CD4-positive, alpha-beta T cell (primary cell): ENCODE measurements around the gene FBXL13. TPM values are rescaled to one million over a fixed set of nuclear protein-coding genes. Genes with fewer than 3 reads are reported as not detected.

Experiments used
- ATAC-seq: fragments of 200-7000 bp; cut with Tn5 transposase; one replicate; pipeline ENCODE4 v1.10.0; 2022; ENCODE audit warnings: mild to moderate bottlenecking; ENCODE audit not compliant: poor library complexity
- CTCF ChIA-PET: fragments of 350-600 bp; sonication (Branson Sonifier 250); formaldehyde crosslinking; loops from one replicate; lab custom pipeline; 2021; ENCODE audit warnings: antibody characterized with exemption, inconsistent platforms; lab: Charles Lee
- POLR2A ChIA-PET: fragments of 350-600 bp; sonication (Branson Sonifier 250); formaldehyde crosslinking; loops from one replicate; lab custom pipeline; 2021; ENCODE audit warnings: antibody characterized with exemption, inconsistent platforms; lab: Charles Lee
- DNase-seq, 14 experiments: peaks; one replicate each; pipeline ENCODE4 v3.0.0-alpha.2; 2013 to 2020; ENCODE audit warnings: mixed read lengths in 2 of 14
- H3K27ac ChIP-seq, 2 donors: one replicate each; pipeline versions ENCODE4 v1.5.1 to v1.7.0; 2013; ENCODE audit warnings: low read length in 2 of 2, low read depth in 1 of 2, mild to moderate bottlenecking in 1 of 2
- H3K27me3 ChIP-seq, 2 experiments: 1 replicate in 1 of 2; 2 replicates in 1 of 2; pipeline versions ENCODE4 v1.6.1 to v1.7.0; 2013; ENCODE audit warnings: low read length in 2 of 2, control low read depth in 1 of 2, mild to moderate bottlenecking in 1 of 2, moderate library complexity in 1 of 2; ENCODE audit not compliant: insufficient read depth in 2 of 2, control insufficient read depth in 1 of 2
- H3K36me3 ChIP-seq: one replicate; pipeline ENCODE4 v1.6.1; 2013; ENCODE audit warnings: low read length, control low read depth; ENCODE audit not compliant: insufficient read depth
- H3K4me1 ChIP-seq: one replicate; pipeline ENCODE4 v1.6.1; 2013; ENCODE audit warnings: low read length, control low read depth; ENCODE audit not compliant: insufficient read depth
- H3K4me3 ChIP-seq: one replicate; pipeline ENCODE4 v1.5.1; 2013; ENCODE audit warnings: mild to moderate bottlenecking, low read length, moderate library complexity
- H3K9me3 ChIP-seq, 2 experiments: 1 replicate in 1 of 2; 2 replicates in 1 of 2; pipeline versions ENCODE4 v1.6.1 to v1.7.0; 2013; ENCODE audit warnings: low read length in 2 of 2, mild to moderate bottlenecking in 2 of 2, control low read depth in 1 of 2, moderate library complexity in 1 of 2; ENCODE audit not compliant: control insufficient read depth in 1 of 2, insufficient read depth in 1 of 2
- H3K27ac Mint-ChIP-seq: one replicate; pipeline ENCODE4 v1.8.0; 2020; ENCODE audit warnings: mixed read lengths
- H3K27me3 Mint-ChIP-seq: one replicate; pipeline ENCODE4 v1.8.0; 2021; ENCODE audit warnings: mixed read lengths
- H3K36me3 Mint-ChIP-seq: one replicate; pipeline ENCODE4 v1.8.0; 2021; ENCODE audit warnings: low read depth, mixed read lengths
- H3K4me1 Mint-ChIP-seq: one replicate; pipeline ENCODE4 v1.8.0; 2021; ENCODE audit warnings: low read depth, mixed read lengths
- H3K4me3 Mint-ChIP-seq: one replicate; pipeline ENCODE4 v1.8.0; 2020; ENCODE audit warnings: mild to moderate bottlenecking, mixed read lengths
- H3K9me3 Mint-ChIP-seq: one replicate; pipeline ENCODE4 v1.8.0; 2020; ENCODE audit warnings: mixed read lengths
- intact Hi-C, 2 experiments: fragments of 100-400 bp; cut with DNase I in 1 of 2; cut with micrococcal nuclease in 1 of 2; formaldehyde crosslinking; loops; one replicate each; pipeline versions ENCODE4 v1.15.1 to v1.9.0; 2023 to 2025; cut with DNase I, micrococcal nuclease
- total RNA-seq, 174 experiments: library from RNA in 2 of 174; stranded (reverse) in 2 of 174; gene quantifications; one replicate each; pipeline ENCODE4 v1.2.3 and lab custom pipeline; 2021 to 2026
- TF ChIP-seq, protein P1 (sequence below): fragments of 200-600 bp; IDR thresholded peaks from one replicate; pipeline ENCODE4 v1.8.0; 2022; ENCODE audit warnings: antibody characterized with exemption, mild to moderate bottlenecking

Gene FBXL13
- total RNA-seq, 2 experiments from 2014 or later = 0.89 to 1.4 TPM

DNA sequence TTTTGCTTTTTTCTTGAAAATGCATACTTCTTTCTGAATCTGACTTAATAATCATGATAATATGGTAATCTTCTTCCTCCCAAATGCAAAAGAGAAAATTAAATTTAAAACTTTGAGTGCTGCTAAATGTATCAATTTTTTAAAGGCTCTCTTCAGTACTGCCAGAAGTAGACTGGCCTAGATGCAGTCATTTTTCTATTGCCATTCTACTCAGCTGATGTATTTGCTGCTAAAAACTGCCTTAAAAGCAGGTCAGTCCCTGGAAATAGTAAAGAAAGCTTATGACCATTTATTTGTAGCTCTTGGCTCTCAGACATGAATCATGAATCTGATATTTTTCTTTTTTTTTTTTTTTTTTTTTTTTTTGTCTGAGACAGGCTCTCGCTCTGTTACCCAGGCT lies 45.8 kb upstream of the FBXL13 start:
- POLR2A ChIA-PET = no interaction called here
- no peak overlapping the region for H3K4me3 Mint-ChIP-seq

DNA sequence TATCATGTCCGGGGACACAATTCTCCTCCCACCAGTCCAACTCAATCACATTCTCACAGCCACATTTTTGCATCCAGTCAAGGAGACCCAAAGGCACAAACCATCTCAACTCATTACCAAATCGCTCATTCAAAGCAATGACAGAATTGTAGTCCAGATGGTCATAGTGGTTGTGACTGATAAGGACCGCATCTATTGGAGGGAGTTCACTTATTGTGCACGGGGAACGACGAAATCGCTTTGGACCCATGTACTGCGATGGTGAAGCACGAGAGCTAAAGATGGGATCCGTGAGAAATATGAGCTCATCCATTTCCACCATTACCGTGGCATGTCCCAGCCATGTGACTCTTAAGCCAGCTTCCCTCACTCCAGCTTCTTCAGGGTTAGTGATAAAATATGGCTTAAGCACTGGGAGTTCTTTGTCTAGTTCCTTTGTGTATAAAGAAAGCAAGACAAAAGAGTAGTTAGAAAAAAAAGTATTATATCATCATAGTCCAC lies 45.2 kb upstream of the FBXL13 start:
- TF ChIP-seq, protein P1, sequence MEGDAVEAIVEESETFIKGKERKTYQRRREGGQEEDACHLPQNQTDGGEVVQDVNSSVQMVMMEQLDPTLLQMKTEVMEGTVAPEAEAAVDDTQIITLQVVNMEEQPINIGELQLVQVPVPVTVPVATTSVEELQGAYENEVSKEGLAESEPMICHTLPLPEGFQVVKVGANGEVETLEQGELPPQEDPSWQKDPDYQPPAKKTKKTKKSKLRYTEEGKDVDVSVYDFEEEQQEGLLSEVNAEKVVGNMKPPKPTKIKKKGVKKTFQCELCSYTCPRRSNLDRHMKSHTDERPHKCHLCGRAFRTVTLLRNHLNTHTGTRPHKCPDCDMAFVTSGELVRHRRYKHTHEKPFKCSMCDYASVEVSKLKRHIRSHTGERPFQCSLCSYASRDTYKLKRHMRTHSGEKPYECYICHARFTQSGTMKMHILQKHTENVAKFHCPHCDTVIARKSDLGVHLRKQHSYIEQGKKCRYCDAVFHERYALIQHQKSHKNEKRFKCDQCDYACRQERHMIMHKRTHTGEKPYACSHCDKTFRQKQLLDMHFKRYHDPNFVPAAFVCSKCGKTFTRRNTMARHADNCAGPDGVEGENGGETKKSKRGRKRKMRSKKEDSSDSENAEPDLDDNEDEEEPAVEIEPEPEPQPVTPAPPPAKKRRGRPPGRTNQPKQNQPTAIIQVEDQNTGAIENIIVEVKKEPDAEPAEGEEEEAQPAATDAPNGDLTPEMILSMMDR = no peak
- ATAC-seq (no peak), DNase-seq (no peak)
- H3K27me3 ChIP-seq = no peaks in the 10 kb centered on the region
- no peaks in the 10 kb centered on the region for H3K27me3 Mint-ChIP-seq
- POLR2A ChIA-PET = no interaction called here
- no peak overlapping the region for H3K27ac Mint-ChIP-seq
- no peaks in the 10 kb centered on the region for H3K9me3 Mint-ChIP-seq
- CTCF ChIA-PET = interaction anchor here (0.6 kb wide), 1 partner anchor 58 kb away, joined by 3 read pairs; no protein-coding TSS in a partner anchor
- H3K4me1 Mint-ChIP-seq = peaks cover 3% of the 10 kb centered on the region
- H3K36me3 Mint-ChIP-seq = peaks cover 66% of the 10 kb centered on the region
- no peak overlapping the region for H3K4me3 Mint-ChIP-seq
- H3K36me3 ChIP-seq = peaks cover 29% of the 10 kb centered on the region
- H3K27ac ChIP-seq = no peak overlapping the region
- no peak overlapping the region for H3K4me3 ChIP-seq
- H3K9me3 ChIP-seq = no peaks in the 10 kb centered on the region
- no peaks in the 10 kb centered on the region for H3K4me1 ChIP-seq
- intact Hi-C loops = no loop called here

More for the DNA sequence above, 45.8 kb upstream of the FBXL13 start:
- peaks cover 29% of the 10 kb centered on the region for H3K36me3 ChIP-seq
- no peak overlapping the region for H3K27ac Mint-ChIP-seq
- no peaks in the 10 kb centered on the region for H3K9me3 ChIP-seq
- peaks cover 3% of the 10 kb centered on the region for H3K4me1 Mint-ChIP-seq
- no peaks in the 10 kb centered on the region for H3K27me3 ChIP-seq
- H3K4me3 ChIP-seq = no peak overlapping the region
- H3K27ac ChIP-seq = no peak overlapping the region
- no peak for DNase-seq
- no peak for ATAC-seq
- intact Hi-C loops = no loop called here
- H3K36me3 Mint-ChIP-seq = peaks cover 60% of the 10 kb centered on the region
- H3K27me3 Mint-ChIP-seq = no peaks in the 10 kb centered on the region
- H3K9me3 Mint-ChIP-seq = no peaks in the 10 kb centered on the region
- CTCF ChIA-PET = interaction anchor here (0.6 kb wide), 1 partner anchor 58 kb away, joined by 3 read pairs; no protein-coding TSS in a partner anchor
- H3K4me1 ChIP-seq = no peaks in the 10 kb centered on the region
- TF ChIP-seq, protein P1 = no peak

DNA sequence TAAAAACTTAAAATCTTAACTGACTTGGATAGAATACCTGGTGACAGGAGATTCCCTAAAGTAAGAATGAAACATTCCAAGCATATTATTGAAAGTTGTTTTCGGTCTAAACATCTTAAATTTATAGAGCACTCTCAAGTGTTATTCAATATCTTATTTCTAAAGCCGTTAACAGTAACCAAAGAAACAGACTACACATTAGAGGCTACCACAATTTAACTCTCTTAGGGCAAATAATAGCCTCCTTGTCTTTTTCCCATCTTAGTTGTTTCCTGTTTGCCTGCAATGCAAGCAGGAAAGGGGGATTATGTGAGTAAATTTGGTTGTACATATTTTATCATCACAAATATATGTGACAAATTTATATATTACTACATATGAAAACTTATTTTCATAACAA lies 42.9 kb upstream of the FBXL13 start:
- Mint-ChIP-seq H3K27me3 (no peaks in the 10 kb centered on the region), H3K4me1 (peaks cover 9% of the 10 kb centered on the region), H3K27ac (no peak overlapping the region), H3K36me3 (peaks cover 74% of the 10 kb centered on the region), H3K4me3 (no peak overlapping the region), H3K9me3 (peaks cover 2% of the 10 kb centered on the region)
- Histone ChIP-seq H3K27ac (no peak overlapping the region), H3K9me3 (no peaks in the 10 kb centered on the region), H3K4me1 (no peaks in the 10 kb centered on the region), H3K36me3 (peaks cover 17% of the 10 kb centered on the region), H3K27me3 (no peaks in the 10 kb centered on the region), H3K4me3 (no peak overlapping the region)
- TF ChIP-seq, protein P1 = no peak
- ChIA-PET CTCF (no interaction called here), POLR2A (no interaction called here)
- DNase-seq (no peak), ATAC-seq (no peak)
- intact Hi-C loops = no loop called here
